WTC11 (cell line): ENCODE results near the gene SEC14L6. TPM values are rescaled to one million over a fixed set of nuclear protein-coding genes. Genes with fewer than 3 reads are reported as not detected.
"Not testable (repeated sequence)": the region's sequence is repeated elsewhere in the genome, so short reads cannot be mapped to it uniquely, and the experiment has no call there.

Experiments
- ATAC-seq: fragments of 200-7000 bp; cut with Tn5 transposase; 2 replicates; pipeline ENCODE4 v1.10.0; 2021; ENCODE audit warnings: mild to moderate bottlenecking, moderate library complexity
- CTCF ChIA-PET: fragments of 300-600 bp; sonication (Branson Sonifier 250); formaldehyde crosslinking; loops from one replicate; lab custom pipeline; 2021; ENCODE audit warnings: antibody characterized with exemption; lab: Charles Lee
- POLR2A ChIA-PET: fragments of 350-600 bp; sonication (Branson Sonifier 250); formaldehyde crosslinking; loops from one replicate; lab custom pipeline; 2021; ENCODE audit warnings: antibody characterized with exemption; lab: Charles Lee
- DNase-seq: peaks from one replicate; pipeline ENCODE4 v3.0.0; 2021; ENCODE audit warnings: low spot score
- H3K27ac Mint-ChIP-seq: 2 replicates; pipeline ENCODE4 v1.8.0; 2021; ENCODE audit warnings: mixed read lengths
- H3K27me3 Mint-ChIP-seq: 2 replicates; pipeline ENCODE4 v1.8.0; 2021; ENCODE audit warnings: low read depth, mild to moderate bottlenecking, moderate library complexity, mixed read lengths
- H3K36me3 Mint-ChIP-seq: 2 replicates; pipeline ENCODE4 v1.8.0; 2021; ENCODE audit warnings: mixed read lengths
- H3K4me1 Mint-ChIP-seq: 2 replicates; pipeline ENCODE4 v1.8.0; 2022; ENCODE audit warnings: mixed read lengths
- H3K4me3 Mint-ChIP-seq: 2 replicates; pipeline ENCODE4 v1.8.0; 2021; ENCODE audit warnings: mild to moderate bottlenecking, moderate library complexity, mixed read lengths
- H3K9me3 Mint-ChIP-seq: 2 replicates; pipeline ENCODE4 v1.8.0; 2021; ENCODE audit warnings: mixed read lengths
- ATF1 ChIP-seq: sonication (generic); formaldehyde crosslinking; IDR thresholded peaks from 2 replicates; pipeline ENCODE4 v1.8.1; 2023; ENCODE audit warnings: mild to moderate bottlenecking, moderate library complexity, missing genetic modification reagents
- ATF2 ChIP-seq: sonication (generic); formaldehyde crosslinking; IDR thresholded peaks from 2 replicates; pipeline ENCODE4 v1.8.1; 2022; ENCODE audit warnings: low read depth, missing genetic modification reagents, borderline replicate concordance
- CTCF ChIP-seq: fragments of 200-600 bp; IDR thresholded peaks from 2 replicates; pipeline ENCODE4 v1.8.0; 2022; ENCODE audit warnings: antibody characterized with exemption
- ESRRA ChIP-seq: sonication (generic); formaldehyde crosslinking; IDR thresholded peaks from 2 replicates; pipeline ENCODE4 v1.8.1; 2022; ENCODE audit warnings: mild to moderate bottlenecking, missing genetic modification reagents, borderline replicate concordance
- ETV6 ChIP-seq: sonication (generic); formaldehyde crosslinking; IDR thresholded peaks from 2 replicates; pipeline ENCODE4 v1.8.1; 2022; ENCODE audit warnings: mild to moderate bottlenecking, missing genetic modification reagents
- FOXP4 ChIP-seq: sonication (generic); formaldehyde crosslinking; IDR thresholded peaks from 2 replicates; pipeline ENCODE4 v1.8.0; 2022; ENCODE audit warnings: mild to moderate bottlenecking, missing genetic modification reagents
- GRHL2 ChIP-seq: fragments of 250-450 bp; sonication (Bioruptor Pico); IDR thresholded peaks from 2 replicates; pipeline ENCODE4 v1.8.0; 2022; ENCODE audit warnings: mild to moderate bottlenecking, moderate library complexity; ENCODE audit not compliant: insufficient replicate concordance, severe bottlenecking
- JAZF1 ChIP-seq: fragments of 250-450 bp; sonication (Bioruptor Pico); IDR thresholded peaks from 2 replicates; pipeline ENCODE4 v1.9.0; 2021; ENCODE audit warnings: moderate library complexity, mild to moderate bottlenecking, inconsistent platforms
- SMAD3 ChIP-seq: sonication (generic); formaldehyde crosslinking; IDR thresholded peaks from 2 replicates; pipeline ENCODE4 v1.8.0; 2022; ENCODE audit warnings: missing genetic modification reagents, mild to moderate bottlenecking, borderline replicate concordance
- SP1 ChIP-seq: sonication (generic); formaldehyde crosslinking; conservative IDR thresholded peaks from 2 replicates; pipeline ENCODE4 v1.8.1; 2022; ENCODE audit warnings: missing genetic modification reagents
- TEAD1 ChIP-seq: sonication (generic); formaldehyde crosslinking; IDR thresholded peaks from 2 replicates; pipeline ENCODE4 v1.8.0; 2022; ENCODE audit warnings: mild to moderate bottlenecking, missing genetic modification reagents
- TP53 ChIP-seq: sonication (generic); formaldehyde crosslinking; IDR thresholded peaks from 2 replicates; pipeline ENCODE4 v1.8.1; 2023; ENCODE audit warnings: mild to moderate bottlenecking, missing genetic modification reagents
- ZNF121 ChIP-seq: sonication (generic); formaldehyde crosslinking; IDR thresholded peaks from 2 replicates; pipeline ENCODE4 v1.8.0; 2023; ENCODE audit warnings: missing genetic modification reagents
- ZNF219 ChIP-seq: sonication (generic); formaldehyde crosslinking; IDR thresholded peaks from 2 replicates; pipeline ENCODE4 v1.8.0; 2023; ENCODE audit warnings: missing genetic modification reagents, mild to moderate bottlenecking, borderline replicate concordance
- ZNF281 ChIP-seq: sonication (generic); formaldehyde crosslinking; IDR thresholded peaks from 2 replicates; pipeline ENCODE4 v1.8.0; 2023; ENCODE audit warnings: mild to moderate bottlenecking, missing genetic modification reagents
- ZNF512 ChIP-seq: sonication (generic); formaldehyde crosslinking; IDR thresholded peaks from 2 replicates; pipeline ENCODE4 v1.8.1; 2022; ENCODE audit warnings: missing genetic modification reagents, borderline replicate concordance
- ZNF671 ChIP-seq: fragments of 250-450 bp; sonication (Bioruptor Pico); IDR thresholded peaks from 2 replicates; pipeline ENCODE4 v1.8.0; 2021; ENCODE audit warnings: mild to moderate bottlenecking
- total RNA-seq: library from RNA; stranded (reverse); gene quantifications from 3 replicates; pipeline ENCODE4 v1.2.3, GENCODE V29; 2021

SEC14L6 gene
- total RNA-seq, 1 experiment from 2014 or later = 1.6 TPM

- Mint-ChIP-seq H3K9me3 (no peaks in the 10 kb centered on the region), H3K4me3 (no peak overlapping the region), H3K27me3 (no peaks in the 10 kb centered on the region; the same call in none of the 2 replicates), H3K4me1 (peaks cover 45% of the 10 kb centered on the region), H3K27ac (peak overlapping the region; percentile 66), H3K36me3 (no peaks in the 10 kb centered on the region)
- TF ChIP-seq TEAD1 (CRISPR knock-in tag) (peak; percentile 69; the same call in 1 of the 2 replicates), ETV6 (CRISPR knock-in tag) (peak; percentile 86), SP1 (CRISPR knock-in tag) (0 out of 2 replicates have a peak, but pooled peaks have one; percentile 37), JAZF1 (CRISPR knock-in tag) (no peak), SMAD3 (CRISPR knock-in tag) (no peak), ESRRA (0 out of 2 replicates have a peak, but pooled peaks have one; percentile 68), ZNF671 (no peak), ZNF512 (no peak), GRHL2 (no peak), ZNF281 (CRISPR knock-in tag) (peak; percentile 79; the same call in 1 of the 2 replicates), CTCF (no peak)
- ChIA-PET POLR2A (interaction anchor here (1.0 kb wide), 1 partner anchor 45 kb away, joined by 3 read pairs; the partner anchor contains the start of gene TCN2), CTCF (interaction anchor here (0.7 to 2.1 kb wide), 9 partner anchors 10 to 135 kb away, joined by 3 to 8 read pairs (median 7); partner anchors contain the start of genes GAL3ST1 and PES1)
- peak; percentile 80 for ATAC-seq
- peak; percentile 45 for DNase-seq
These were observed 15.1 kb upstream of the SEC14L6 start for GRCh38 chr22:30561402-30562189.

- H3K36me3 Mint-ChIP-seq, H3K4me3 Mint-ChIP-seq, H3K9me3 Mint-ChIP-seq, H3K27ac Mint-ChIP-seq, H3K27me3 Mint-ChIP-seq: not testable (repeated sequence)
- ATAC-seq (peak; percentile 7), DNase-seq (peak; percentile 44)
- H3K4me1 Mint-ChIP-seq = peaks cover 45% of the 10 kb centered on the region
- TF ChIP-seq ZNF121 = peak; percentile 71; the same call in 1 of the 2 replicates
- CTCF ChIA-PET = interaction anchor here (0.7 to 2.1 kb wide), 8 partner anchors 10 to 70 kb away, joined by 3 to 8 read pairs (median 5); partner anchors contain the start of genes GAL3ST1 and PES1
- POLR2A ChIA-PET = interaction anchor here (1.0 kb wide), 1 partner anchor 46 kb away, joined by 3 read pairs; the partner anchor contains the start of gene TCN2
These were observed 14.2 kb upstream of the SEC14L6 start for GRCh38 chr22:30560643-30561202.

GRCh38 chr22:30559889-30560288, 13.3 kb upstream of the SEC14L6 start:
- Mint-ChIP-seq H3K27me3 (no peaks in the 10 kb centered on the region; the same call in 1 of the 2 replicates), H3K9me3 (no peaks in the 10 kb centered on the region), H3K4me3 (no peak overlapping the region), H3K27ac (peak overlapping the region; percentile 72; the same call in 1 of the 2 replicates), H3K4me1 (peaks cover 41% of the 10 kb centered on the region), H3K36me3 (no peaks in the 10 kb centered on the region)
- ChIA-PET POLR2A (no interaction called here), CTCF (interaction anchor here (0.8 to 0.9 kb wide), 2 partner anchors 11 to 42 kb away, joined by 3 read pairs; no protein-coding TSS in a partner anchor)
- no peak for TF ChIP-seq TP53 (CRISPR knock-in tag)
- no peak for TF ChIP-seq ZNF219
- TF ChIP-seq ESRRA = no peak
- no peak for TF ChIP-seq ATF2
- TF ChIP-seq FOXP4 (CRISPR knock-in tag) = no peak
- no peak for TF ChIP-seq ATF1
- ATAC-seq = no peak
- DNase-seq = no peak
